CD4-positive, alpha-beta T cell treated with Interleukin-17A for 4 hours (primary cell): ENCODE results near the gene ARHGAP23.

Experiments used
- DNase-seq: peaks from one replicate; pipeline ENCODE4 v3.0.0-alpha.2; 2020; ENCODE audit warnings: mixed read lengths

ARHGAP23 gene

DNA sequence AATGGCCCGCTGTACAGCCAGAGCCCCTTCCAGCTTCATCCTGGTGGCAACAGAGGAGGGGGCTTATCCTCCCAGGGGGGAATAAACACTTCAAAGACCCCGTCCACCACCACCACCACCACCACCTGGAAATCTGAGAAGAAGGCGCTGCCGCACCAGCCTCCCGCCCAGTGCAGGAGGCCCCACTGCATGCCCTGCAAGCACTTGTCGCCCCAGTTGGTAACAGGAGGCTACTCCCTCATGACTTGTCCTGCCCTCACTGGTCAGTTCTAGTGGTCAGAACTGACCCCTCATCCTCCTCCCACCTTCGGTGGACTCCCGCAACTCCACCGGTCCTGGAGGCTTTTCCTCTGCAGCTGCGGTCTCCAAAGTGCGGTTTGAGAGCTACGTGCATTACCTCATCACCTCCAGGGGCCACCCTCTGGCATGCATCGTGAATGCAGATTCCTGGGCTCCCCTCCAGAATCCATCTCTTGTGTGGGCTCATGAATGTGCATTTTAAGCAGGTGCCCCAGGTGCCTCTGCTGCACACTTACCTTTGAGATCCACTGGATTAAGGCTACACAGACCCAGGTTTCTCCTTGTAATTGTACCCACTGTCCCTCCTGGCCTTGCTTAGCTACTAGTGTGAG is 105.7 kb downstream of the ARHGAP23 start:
- DNase-seq, result no peak

DNA sequence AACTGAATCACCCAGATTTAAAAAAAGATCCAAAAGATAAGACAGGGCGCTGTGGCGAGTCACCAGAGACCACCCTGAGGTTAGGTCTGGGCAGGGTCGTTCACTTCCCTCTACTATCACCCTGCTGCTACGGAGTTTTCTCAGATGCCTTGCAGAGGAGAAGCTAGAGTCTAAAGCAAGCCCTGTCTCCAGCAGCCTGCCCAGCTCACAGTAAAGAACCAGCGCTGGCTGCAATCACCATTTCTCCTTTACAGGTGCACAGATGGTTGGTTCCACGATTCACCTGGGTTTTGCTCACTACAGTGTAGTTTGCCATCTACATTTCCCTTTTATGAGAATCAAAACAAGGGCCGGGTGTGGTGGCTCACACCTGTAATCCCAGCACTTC is 106.2 kb downstream of the ARHGAP23 start:
- DNase-seq, result no peak

DNA sequence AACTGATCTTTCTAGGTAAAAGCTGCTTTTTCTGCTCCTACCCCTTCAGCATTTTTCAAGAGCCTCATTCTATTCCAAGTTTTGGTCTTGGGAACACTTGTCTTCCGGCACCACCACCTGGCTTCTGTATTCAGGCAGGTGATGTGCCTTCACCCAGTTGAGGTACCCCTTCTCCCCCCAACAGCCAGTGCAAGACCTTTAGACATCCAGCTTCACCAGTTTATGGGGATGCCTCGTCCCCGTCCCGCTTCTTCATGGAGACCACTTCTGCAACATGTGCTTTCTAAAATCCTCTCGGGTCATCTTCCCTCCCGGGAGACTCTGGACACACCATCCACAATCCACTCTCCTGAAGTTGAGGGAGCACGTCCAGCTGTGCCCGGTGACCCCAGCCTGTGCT is 107.6 kb downstream of the ARHGAP23 start:
- DNase-seq, result no peak

DNA sequence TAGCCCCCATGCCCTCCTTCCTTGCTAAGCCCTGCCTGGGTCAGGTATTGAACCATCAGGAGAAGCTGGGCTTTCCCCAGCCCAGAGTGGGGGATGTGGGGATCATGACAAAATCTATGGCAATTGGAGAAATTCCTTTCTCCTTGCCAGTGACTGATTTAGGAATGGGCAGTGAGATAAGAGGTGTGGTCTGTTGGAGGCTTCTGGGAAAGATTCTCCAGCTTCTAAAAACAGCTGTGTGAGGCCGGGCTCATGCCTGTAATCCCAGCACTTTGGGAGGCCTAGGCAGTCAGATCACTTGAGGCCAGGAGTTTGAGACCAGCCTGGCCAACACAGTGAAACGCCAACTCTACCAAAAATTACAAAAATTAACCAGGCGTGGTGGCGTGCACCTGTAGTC is 108.4 kb downstream of the ARHGAP23 start:
- DNase-seq, result no peak

DNA sequence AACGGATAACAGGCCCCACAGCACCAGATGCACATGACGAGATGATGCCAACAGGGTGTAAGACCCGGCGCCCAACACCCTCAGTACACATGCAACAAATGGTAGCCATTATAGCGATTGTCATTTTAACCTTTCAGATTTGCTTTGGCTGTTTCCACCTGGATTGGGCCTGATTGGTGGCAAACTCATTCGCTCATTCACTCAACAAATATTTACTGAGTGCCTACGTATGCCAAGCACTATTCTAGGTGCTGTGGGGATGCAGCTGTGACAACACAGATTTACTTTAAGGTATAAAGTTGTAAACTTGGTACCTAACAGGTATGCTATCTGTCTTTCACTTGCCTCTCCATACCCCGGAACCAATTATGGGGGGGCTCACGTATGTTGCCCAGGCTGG is 110.6 kb downstream of the ARHGAP23 start:
- no peak for DNase-seq

DNA sequence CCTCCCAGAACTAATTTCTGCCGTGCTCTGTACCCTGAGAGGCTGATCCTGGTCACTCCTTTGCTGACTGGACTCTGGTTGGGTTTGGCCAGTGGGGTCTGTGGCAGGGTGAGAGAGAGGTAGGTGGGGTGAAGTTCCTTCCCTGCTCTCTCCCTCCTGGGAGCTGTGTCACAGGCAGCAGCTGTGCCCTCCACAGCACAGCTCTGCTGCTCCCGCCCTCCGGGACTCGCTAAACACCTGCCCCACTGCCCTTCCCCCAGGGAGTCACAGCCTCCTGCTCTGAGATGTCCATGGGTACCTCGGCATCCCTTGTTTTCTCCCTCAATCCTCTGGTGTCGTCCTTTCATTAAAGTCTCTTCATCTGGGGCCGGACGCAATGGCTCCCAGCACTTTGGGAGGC is 111.1 kb downstream of the ARHGAP23 start:
- DNase-seq, result no peak

DNA sequence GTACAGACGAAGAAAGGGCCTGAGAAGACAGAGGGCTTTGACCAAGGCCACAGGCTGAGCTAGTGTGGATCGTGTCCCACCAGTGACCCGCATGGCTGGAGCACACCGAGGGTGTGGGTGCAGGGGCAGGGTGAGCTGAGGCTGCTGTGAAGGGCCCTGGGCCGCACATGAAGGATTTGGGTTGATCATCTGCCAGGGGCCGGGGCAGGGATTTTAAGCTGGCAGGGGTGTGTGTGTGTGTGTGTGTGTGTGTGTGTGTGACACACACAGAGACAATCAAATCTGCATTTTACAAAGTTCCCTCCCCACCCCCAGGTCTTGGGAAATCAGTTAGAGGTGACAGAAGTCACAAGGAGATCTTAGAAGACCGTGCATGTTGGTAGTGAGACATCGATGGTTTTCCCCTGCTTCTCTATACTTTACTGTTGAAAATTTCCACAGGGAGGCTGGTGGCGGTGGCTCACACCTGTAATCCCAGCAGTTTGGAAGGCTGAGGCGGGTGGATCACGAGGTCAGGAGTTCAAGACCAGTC is 112.3 kb downstream of the ARHGAP23 start:
- no peak for DNase-seq

DNA sequence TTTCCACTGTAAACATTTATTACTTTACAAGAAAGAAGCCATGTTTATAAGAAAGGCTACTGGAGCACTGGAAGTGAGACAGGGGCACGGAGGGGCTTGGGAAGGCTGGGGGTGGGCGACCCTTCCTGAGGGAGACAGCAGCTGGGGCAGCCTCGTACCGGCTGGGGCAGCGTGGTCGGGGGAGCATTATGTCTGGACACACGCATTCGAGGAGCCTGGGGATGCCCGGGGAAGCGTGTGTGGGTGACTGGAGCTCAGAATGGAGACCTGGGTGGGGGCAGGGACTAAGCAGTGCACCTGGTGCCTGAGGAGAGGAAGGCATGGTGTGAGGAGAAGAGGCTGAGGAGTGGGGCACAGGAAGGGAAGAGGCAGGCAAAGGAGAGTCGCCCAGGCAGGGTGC is 113.0 kb downstream of the ARHGAP23 start:
- DNase-seq, result no peak

DNA sequence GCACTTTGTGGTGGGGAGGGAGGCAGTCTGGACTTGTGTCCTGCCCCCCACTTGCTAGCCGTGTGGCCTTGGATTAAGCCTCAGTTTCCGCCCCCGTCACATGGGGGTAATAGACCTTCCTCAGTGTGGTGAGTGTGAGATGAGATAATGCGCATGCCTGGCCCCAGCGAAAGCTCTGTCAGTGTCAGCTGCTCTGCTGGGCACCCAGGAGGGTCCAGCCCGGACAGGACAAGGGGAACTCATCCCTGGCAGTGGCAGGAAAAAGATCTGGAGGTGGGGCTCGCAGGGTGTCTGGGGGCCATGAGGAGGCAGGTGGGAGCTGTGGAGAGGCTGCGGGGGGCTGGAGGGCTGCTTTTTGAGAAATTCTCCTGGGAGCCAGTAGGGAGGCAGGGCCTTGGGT is 114.0 kb downstream of the ARHGAP23 start:
- DNase-seq, result no peak

DNA sequence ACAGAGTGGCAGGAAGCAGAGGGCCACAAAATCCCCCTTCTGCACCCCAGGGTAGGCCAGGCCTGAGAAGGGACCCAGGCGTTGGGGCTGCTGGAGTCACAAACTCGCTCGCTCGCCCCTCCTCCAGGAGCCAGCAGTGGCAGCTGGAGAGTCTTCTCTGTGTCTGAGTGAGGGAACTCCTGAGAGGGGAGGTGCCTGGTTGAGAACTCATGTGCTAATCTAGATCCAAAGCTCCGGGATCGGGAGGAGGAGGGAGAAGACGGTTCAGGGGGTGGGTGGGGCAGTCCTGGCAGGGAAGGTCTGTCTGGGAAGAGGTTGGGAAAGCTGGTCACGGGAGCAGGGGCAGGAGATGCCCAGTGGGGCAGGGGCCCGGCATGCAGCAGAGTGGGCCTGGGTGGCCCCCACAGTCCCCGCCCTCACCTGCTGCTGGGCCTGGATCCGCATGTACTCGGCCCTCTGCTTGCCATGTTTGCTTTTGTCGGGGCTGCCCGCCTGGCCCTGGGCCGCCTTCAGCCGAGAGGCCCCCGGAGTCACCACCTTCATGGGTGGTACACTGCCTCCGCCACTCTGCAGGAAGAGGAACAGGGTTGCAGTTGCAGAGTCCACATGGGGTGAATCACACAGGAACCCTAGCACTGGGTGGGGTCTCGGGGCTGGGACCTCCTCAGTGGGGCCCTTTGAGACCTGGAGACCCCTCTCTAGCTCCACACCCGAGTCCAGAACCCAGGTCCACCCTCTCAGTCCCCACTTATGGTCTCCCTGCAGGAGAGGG is 115.3 kb downstream of the ARHGAP23 start:
- DNase-seq, result no peak

DNA sequence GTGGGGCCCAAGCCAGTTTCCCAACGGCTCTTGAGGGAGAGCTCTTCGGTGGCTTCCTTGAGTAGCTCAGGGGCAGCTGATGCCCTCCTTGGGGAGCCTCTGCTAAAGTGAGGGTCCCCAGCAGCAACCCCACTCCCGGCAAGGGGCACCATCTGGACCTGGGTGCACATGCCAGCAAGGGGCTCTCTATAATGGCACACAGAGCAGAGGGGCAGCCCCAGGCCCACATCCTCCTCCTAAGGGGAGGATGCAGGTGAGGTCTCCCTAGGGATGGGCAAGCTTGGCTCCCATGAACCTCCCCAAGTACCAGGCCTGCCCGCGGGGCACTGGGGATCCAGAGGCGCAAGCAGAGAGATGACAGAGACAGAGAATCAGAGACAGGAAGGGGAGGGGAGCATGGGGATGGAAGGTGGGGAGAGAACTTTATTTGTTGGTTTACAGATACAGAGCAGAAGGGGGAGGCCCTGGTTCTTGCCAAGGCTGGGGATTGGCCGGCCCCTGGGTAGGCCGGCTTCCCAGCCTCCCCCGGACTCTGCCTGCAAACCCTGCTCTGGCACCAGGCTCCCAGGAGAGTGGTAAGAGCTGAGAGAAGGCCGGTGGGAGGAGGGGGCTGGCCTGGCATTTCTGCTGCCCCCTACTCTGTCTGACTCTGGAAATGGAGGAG is 116.0 kb downstream of the ARHGAP23 start:
- DNase-seq, result no peak

DNA sequence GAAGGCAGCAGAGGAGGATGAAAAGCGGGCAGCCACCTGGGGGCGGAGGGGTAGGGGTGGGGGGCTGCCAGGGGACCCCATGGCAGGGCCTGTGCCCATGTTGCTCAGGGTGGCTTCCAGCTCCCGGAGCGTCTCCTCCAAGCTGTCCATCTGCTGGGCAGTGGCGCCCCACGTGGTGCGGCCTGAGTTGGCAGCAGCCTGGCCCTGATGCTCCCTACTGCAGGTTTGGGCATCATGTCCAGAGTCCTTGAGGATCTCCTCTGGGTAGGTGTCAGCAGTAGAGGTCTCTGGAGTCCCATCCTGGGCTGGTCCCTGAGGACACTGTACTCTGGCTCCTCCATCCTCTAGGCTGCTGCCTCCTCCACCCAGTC is 116.6 kb downstream of the ARHGAP23 start:
- DNase-seq, result no peak

DNA sequence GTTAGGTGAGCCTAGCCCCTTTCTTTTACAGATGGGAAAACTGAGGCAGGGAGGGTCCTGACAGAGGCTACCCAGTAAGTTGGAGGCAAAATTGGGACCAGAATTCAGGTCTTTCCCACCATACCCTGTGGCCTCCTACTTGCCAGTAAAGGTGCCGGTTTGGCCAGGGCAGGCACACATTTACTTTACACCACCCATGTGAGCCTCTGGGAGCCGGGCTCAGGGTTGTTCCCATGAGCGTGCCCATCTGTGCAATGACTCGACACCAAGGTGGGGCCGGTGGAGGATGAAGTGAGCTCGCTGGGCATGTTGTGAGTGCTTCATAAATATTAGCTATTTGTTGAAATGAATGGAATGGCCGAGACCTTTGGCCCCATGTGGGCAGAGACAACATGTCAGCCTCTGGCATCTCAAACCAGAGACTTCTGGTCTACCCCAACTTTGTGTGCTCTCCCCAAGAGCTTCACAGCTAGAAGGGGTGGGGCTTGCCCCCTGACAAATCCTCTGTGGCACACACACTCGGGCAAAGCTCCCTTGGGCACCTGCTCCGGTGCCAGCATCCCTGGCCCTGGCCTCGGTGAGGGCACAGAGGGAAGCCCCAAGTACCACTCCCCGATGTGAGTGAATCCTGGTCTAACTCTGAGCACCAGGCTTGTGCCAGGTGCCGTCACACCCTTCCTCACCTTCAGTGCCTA is 117.4 kb downstream of the ARHGAP23 start:
- DNase-seq, result no peak

DNA sequence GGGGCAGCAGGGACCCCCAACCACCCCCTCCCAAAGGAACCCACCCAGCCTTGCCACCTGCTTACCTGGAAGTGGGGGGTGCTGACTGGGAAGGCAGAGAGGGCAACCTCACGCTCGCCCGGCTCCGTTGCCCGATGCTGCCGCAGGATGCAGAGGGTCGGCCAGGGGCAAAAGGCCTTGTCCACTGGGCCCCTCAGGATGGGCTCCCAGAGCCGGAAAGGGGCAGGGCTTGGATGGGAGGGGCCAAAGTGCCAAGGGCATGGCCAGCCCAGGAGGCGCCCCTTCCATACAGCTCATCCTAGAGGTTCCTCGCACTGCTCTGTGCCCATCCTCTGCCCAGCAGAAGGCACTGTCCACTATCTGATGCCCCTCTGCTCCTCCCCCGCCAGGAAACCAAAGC is 118.1 kb downstream of the ARHGAP23 start:
- DNase-seq, result no peak

DNA sequence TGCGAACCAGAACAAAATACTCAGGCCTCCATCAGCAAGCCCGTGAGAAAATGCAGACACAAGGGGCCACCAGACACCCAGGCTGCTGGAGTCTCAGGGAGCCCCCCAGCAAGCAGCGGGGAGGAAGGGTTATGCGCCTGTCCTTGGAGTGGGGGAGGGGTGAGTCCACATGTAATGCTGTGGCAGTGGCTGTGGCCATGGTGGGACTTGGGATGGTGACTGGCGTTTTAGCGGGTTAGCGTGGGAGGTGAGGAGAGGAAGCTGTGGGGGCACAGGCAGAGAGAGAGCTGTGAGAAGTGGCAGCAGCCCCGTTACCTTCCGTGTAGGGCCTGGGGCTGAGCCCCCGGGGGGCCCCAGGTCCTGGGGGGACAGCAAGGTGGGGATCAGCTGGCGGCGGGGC is 119.2 kb downstream of the ARHGAP23 start:
- no peak for DNase-seq

DNA sequence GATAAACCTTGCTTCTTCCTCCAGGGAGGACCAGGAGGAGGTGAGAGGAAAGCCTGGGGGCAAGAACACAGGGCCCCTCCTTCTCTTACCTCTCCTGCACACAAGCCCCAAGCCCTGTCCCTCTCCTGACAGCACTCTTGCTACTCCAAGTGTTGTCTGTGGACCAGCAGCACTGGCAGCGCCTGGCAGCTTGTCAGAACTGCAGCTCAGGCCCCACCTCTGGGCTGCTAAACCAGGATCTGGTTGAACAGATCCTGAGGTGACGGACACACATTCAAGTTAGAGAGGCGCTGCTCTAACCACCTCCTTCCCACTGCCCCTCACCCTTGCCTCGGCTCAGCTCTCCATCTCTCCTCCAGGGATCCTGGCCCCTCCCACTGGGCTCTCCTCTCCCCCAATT is 121.0 kb downstream of the ARHGAP23 start:
- no peak for DNase-seq

DNA sequence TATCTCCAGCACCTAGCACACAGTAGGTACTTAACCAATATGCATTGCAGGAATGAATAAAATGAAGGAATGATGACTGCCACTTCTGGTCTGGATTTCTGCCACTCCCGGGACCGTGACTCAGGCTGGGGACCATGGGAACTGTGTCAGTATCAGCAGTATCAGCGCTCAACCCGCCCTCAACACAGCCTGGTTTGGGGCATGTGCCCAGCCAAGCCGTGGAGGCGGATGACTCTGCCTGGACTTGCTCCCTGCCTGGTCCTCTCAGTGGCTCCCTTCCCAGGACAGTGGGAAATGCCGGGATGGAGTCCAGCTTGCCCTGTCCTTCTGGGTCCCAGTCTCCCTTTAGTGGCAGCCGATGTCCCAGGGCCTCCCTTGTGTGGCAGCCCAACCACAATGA is 122.4 kb downstream of the ARHGAP23 start:
- DNase-seq, result no peak

DNA sequence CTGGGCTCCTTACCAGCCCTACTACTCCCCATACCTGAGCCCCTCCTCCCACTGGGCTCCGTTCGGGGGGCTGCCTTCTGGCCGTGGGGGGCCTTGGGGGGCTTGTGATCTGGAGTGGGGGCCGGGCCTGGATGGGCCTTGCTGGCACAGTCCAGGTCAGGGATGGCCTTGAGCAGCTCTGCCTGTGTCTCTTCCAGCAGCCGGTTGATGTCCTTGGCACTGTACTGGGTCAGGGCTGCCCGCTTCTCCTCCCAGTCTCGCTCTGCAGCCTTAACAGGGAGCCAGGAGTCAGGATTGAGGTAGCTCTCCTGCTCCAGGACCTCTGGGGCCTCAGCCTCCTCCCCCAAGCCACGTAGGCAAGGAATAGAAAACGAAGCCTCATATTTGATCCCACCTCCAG is 122.9 kb downstream of the ARHGAP23 start:
- no peak for DNase-seq

DNA sequence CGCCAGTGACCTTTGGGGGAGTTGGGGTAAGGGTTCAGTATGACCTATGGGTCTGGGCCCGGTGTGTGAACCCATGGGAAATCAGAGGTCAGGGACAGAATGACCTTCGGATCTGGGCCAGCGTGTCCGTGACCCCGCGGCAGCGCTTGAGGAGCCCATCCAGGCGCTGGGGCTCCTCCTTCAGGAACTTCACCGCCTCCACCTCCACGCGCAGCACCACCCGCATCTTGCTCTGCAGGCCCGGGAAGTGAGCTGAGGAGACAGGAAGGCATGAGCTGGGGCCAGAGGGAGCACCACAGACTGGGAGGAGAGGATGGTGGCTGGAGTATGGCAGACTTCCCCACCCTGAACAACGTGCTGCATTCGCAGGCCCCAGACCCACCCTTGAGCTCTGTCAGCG is 124.1 kb downstream of the ARHGAP23 start:
- no peak for DNase-seq

DNA sequence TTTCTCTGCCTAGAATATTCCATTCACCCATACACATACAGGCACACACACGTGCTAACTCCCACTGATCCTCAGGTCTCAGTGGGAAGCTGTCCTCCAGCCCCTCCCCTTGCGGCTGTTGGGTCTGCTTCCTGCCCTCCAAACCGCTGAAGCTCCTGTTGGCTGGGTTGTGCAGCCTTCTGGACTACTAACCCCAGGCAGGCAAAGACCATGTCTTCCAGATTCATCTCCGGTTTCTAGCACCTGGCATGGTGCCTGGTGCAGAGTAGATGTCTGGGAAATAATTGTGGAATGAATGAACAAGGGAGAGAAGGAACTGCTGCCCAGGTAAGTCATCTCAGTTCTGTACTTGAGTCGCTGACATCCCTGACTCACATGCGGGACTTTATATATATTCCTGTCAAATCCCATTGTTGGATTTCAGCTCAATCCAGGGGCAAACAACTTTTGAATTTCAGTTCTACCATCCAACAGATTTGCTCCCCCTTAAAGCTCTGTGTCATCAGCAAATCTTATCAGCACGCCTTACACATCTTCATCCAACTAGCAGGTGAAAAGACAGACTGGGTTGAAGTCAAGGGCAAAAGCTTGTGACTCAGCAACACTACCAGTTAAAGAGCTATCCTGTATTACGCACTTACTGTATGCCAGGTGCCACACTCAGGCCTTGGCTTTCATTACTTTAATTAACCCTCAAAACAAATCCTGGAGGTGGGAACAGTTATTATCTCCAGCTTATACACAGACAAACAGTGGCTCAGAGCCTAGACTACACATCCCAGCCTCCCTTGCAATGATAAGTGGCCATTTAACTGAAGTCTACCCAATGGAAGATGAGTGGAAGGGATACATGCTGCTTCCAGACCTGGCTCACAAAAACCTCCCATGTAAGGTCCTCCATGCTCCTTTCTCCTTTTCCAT is 126.4 kb downstream of the ARHGAP23 start:
- DNase-seq, result no peak

DNA sequence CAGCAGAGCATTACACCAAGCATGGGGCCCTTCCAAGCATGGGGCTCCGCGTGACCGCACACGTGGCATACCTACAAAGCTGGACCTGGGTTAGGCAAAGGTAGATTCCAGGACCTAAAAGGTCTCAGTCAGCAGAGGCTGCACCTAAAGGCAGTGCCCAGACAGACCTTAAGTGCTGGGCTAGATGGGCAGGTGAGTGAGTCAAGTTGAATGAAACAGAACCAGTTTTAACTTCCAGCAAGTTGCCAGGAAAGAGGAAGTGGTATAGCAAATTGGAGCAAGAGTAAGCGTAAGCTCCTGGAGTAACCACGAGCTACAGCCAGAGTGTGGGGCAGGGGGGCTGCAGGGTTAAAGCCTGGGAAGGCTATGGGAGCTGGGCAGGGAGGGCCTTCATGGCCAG is 128.0 kb downstream of the ARHGAP23 start:
- DNase-seq, result no peak

DNA sequence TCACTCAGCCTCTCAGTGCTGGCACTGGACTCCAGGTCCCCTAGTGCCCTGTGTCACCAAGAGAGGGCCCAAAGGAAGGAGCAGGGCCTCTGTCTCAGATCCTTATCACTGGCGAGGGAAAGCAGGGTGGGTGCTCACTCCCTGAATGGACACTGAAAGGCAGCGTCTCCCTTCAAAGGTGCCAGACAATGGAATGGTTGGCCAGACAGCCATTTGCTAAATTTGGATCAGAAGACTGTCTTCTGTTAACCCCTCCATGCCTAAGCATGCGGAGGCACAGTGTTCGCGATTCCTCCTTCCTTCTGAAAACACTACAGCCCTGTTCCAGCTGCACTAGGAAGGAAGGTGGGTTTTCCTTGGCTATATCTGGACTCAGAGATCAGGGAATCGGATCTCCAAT is 129.1 kb downstream of the ARHGAP23 start:
- DNase-seq, result no peak
